MM.1S (cell line): Measurements from ENCODE around the gene DNAH10.

Experiments used
- EZH2 ChIP-seq: fragments of 300-600 bp; sonication (generic); optimal IDR thresholded peaks from 2 replicates; pipeline ENCODE3; 2017; ENCODE audit warnings: low read depth, mild to moderate bottlenecking, antibody characterized with exemption, low read length, mixed read lengths
- TF ChIP-seq, protein P1 (sequence below): fragments of 300-600 bp; sonication (generic); IDR thresholded peaks from 2 replicates; pipeline ENCODE4 v1.5.1; 2016; ENCODE audit warnings: antibody characterized with exemption, low read length, mixed read lengths

DNA sequence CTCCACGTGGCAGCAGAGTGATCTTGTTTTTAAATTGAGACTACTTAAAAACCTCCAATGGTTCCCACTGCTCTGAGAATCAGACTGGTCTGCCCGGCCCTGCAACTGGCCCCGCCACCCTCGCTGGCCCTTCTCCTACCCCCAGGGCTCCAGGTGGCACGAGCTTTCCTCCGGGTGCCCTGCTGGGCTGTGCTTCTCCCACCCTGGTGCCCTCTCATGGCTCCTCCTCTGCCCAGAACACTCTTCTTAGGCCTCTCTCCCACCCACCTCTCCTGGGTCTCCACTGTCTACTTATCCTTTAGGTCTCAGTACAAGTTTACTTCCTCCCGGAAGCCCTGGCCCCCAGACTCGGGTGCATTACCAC is 184.0 kb downstream of the DNAH10 start:
- TF ChIP-seq, protein P1, sequence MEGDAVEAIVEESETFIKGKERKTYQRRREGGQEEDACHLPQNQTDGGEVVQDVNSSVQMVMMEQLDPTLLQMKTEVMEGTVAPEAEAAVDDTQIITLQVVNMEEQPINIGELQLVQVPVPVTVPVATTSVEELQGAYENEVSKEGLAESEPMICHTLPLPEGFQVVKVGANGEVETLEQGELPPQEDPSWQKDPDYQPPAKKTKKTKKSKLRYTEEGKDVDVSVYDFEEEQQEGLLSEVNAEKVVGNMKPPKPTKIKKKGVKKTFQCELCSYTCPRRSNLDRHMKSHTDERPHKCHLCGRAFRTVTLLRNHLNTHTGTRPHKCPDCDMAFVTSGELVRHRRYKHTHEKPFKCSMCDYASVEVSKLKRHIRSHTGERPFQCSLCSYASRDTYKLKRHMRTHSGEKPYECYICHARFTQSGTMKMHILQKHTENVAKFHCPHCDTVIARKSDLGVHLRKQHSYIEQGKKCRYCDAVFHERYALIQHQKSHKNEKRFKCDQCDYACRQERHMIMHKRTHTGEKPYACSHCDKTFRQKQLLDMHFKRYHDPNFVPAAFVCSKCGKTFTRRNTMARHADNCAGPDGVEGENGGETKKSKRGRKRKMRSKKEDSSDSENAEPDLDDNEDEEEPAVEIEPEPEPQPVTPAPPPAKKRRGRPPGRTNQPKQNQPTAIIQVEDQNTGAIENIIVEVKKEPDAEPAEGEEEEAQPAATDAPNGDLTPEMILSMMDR: no peak
- no peak for TF ChIP-seq EZH2
